ENCODE data around the gene CHMP2A.
"Not testable (repeated sequence)": the region's sequence is repeated elsewhere in the genome, so short reads cannot be mapped to it uniquely, and the experiment has no call there.

Gene CHMP2A

DNA sequence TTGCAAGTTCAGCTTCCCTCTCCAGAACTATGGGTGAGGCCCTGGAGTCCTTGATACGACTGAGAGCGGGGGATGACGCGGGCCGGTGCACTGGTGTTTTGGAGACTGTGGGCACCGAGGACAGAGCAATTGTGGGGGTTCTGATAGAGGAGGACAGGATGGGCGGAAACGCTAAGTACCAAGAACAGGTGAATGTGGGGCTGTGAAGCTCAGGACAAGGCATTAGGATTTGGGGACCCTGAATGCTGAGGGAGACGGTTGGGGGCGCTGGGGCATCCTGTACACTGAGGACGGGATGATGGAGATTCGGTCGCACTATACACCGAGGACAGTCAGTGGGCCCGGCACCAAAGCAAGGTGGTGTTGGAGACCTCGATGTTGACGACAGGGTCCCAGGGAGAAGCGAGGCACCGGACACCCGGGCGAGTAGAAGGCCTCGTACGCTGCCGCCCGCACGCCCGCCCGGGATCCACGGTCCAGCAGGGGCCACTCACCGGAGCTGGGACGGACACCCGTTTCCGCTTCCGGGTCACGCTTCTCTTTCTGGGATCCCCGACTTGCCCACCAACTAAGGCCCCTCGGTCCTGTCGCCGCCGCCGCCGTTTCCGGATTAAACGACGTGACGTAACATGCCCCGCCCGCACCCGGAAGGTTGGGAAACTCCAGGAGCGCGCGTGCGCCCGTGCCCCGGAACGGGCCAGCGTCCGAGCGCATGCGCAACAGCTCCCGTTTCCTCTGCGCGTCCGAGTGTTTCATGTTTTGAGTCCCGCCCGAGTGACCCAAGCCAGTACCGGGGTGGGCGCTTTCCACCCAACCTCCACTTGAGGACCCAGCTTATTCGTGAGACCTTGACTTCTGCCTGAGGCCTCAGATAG, at the start of gene CHMP2A:
Gene CHMP2A (minus strand): TSS at position 612 of the 875 bp plus-strand sequence. CDS start 893 bp downstream, outside the sequence.
- DNase-seq, result peak; percentile 97

DNA sequence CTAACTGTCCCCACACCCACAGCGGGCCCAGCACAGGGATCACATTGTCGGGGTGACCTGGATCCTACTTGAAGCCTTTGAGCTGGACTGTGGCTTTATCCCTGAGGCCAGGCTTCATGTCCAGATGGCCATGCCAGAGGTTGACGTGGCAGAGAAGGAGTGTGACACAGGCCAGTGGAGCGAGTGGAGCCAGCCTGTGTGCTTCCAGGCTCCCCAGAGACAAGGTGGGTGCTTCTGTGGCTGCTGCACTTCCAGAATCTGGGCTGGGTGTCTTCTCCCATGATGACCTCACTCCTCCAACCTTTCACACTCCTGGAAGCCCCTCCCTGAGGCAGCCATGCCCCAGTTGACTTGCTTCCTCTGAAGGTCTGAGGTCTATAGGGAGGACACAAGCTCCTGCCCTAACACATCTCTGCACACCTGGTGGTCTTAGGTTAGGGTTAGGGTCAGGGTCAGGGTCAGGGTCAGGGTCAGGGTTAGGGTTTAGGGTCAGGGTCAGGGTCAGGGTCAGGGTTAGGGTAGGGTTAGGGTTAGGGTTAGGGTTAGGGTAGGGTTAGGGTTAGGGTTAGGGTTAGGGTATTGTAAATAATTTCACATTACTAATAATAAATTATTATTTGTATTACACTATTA, 31.3 kb upstream of the CHMP2A start:
- DNase-seq, result no peak

DNA sequence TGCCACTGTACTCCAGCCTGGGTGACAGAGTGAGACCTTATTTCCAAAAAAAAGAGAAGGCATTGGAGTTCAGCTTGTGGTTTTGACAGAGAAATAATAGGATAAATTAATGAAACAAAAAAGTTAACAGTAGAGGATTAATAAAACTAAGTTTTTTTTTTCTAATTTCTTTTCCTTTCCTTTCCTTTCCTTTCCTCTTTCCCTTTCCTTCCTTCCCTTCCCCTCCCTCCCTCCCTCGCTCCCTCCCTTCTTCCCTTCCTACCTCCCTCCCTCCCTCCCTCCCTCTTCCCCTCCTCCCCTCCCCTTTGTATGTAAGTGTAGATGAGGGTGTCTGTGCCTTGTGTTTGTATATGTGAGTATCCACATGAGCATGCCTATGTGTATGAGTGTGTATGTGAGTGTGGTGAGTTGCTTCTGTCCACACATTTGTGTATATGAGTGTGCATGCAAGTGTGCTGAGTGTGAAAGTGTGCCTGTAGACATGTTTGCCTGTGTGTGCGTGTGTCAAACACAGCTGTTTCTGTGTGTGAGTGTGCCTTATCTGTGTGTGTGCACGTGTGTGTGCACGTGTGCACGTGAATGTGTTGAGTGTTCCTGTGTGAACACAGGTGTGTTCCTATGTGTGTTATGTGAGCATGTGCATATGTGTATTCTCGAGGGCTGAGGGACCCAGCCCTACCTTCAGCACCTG, 30.7 kb upstream of the CHMP2A start:
- no peak for DNase-seq

DNA sequence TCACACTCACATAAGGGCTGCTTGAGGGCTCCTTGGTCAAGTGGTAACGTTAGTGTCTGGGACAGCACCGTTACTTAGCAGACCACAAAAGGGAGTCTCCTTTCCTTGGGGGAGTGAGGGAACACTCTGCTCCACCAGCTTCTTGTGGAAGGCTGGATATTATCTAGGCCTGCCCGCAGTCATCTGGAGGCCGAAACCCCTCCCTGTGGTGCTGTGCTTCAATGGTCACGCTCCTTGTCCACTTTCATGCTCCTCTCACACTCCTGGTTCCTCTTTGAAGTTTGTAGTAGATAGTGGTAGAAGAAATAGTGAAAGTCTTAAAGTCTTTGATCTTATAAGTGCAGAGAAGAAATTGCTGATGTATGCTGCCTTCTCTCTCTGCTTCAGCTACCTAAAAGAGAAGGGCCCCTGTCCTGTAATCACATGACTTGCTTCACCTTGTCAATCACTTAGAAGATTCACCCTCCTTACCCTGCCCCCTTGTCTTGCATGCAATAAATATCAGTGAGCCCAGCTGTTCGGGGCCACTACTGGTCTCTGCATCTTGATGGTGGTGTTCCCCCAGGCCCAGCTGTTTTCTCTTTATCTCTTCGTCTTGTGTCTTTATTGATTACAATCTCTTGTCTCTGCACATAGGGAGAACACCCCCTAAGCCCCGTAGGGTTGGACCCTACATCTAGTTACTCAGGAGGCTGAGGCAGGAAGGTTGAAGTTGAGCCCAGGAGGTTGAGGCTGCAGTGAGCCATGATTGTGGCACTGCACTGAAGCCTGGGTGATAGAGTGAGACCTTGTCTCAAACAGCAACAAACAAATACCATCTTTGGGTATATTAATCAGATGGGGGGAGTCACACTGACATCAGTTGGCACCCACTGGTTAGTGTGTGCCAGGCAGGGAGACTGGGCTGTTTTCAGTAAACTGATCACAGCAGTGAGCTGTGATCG, 29.9 kb upstream of the CHMP2A start:
- DNase-seq, result no peak

DNA sequence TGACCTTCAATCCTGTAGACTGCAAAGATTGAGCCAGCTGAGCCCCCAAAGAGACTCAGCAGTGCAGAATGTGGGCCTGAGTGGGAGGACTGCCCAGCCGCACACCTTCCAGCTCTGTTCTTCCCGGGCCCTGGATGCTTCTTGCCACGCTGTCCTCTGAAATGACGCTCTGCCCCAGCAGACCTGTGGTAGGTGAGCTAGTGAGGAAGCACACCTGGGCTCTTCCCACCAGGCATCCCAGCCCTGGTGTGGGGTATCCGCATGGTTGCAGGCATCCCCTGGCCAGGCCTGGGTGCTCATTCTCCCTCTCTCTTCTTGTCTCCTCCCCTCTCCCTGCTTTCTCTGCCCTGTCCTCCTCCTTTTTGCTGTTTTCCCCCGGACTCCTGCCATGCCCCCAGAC, 28.1 kb upstream of the CHMP2A start:
- DNase-seq, result no peak

DNA sequence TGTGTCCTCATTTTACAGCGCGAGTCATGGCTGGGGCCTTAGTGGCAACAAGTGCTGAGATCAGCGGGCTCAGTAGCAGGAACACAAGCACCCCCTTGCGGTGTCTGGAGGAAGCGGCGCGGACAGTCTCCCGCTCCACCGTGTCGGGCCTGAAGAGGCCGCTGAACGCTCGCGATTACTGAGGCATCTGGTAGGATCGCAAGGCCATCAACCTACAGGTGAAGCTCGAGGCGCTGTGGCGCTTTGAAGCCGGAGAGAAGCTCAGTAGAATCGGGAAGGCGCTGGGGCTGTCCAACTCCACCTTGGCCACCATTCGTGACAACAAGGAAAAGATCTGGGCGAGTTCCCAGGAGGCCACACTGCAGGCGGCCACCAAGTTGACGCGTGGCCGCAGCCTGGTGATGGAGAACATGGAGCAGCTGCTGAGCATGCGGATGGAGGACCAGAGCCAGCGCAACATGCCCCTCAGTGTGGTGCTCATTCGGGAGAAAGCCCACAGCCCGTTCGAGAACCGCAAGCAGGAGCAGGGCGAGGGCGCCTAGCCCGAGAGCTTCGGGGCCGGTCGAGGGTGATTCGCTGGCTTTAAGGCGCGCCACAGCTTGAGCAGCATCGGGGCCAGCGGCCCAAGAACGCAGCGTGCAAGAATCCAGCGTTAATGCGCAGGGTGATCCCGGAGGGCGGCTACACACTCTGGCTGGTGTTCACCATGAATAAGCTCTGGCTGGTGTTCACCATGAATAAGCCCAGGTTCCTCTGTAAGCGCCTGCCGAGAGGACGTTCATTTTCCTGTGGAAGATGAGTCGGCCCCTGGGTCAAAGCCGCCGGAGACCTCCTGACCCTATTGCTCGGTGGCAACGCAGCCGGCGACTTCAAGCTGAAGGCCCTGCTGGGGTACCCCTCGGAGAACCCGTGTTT, 26.6 kb upstream of the CHMP2A start:
- peak; percentile 89 for DNase-seq

DNA sequence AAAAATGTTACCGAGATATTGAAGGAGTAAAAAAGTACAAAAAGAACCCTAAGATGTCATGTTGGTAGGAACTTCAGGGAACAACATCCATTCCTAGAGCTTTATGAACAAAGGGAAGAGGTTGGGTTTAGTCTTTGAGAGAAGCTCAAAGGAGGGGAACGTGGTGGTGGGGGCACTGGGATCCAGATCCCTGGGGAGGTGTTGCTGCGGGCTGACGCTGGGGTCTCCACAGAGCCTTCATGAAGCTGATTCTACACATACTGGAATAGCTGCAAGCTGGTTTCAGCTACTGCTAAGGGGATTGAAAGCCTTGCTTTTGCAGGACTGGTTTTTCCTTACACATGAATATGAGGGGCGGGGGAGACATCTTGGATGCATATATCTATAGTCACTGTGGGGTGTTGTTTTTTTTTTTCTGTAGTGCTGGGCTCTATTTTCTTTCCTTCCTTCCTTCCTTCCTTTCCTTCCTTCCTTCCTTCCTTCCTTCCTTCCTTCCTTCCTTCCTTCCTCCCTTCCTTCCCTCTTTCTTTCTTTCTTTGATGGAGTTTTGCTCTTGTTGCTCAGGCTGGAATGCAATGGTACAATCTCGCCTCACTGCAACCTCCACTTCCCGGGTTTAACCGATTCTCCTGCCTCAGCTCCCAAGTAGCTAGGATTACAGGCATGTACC, 24.7 kb upstream of the CHMP2A start:
- DNase-seq, result no peak

DNA sequence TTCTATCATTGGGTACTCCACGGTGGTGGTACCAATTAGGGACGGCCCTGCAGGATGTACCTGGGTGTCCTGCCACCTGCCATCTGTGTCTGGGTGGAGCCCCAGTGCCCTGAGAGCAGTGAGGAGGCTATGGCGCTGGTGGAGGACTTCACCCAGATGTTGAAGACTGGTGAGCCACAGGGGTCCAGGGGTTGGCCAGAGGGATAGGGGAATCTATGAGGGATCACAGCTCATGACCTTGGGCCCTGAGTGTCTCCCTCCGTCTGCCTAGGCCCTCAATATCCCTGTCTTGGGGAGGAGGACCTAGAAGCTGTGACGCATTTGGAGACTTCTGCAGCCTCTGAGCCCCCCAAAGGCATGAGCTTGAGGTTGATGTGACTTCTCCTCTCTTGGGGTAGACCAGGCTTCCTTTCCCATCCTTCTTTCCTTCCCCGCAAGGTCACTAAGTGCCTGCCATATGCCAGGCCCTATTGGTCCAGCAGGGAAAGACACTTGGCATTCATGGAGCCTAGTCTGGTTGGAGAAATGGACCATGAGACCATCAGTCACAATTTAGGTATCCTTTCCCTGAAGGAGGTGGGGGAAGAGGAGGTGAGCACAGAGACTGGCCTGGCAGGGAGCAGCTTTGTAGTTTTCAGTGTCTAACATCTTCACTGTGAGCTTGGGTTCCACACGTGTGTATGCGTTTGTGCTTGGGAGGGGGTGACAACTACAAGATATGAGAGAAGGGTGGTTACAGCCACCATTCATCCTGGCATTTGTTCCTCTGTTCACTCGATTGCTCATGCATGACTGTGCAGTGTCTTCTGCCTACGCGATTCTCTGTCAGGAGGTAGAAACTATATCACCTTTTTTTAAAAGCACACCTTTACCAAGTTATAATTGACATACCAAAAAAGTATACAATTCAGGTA, 23.4 kb upstream of the CHMP2A start:
- no peak for DNase-seq

DNA sequence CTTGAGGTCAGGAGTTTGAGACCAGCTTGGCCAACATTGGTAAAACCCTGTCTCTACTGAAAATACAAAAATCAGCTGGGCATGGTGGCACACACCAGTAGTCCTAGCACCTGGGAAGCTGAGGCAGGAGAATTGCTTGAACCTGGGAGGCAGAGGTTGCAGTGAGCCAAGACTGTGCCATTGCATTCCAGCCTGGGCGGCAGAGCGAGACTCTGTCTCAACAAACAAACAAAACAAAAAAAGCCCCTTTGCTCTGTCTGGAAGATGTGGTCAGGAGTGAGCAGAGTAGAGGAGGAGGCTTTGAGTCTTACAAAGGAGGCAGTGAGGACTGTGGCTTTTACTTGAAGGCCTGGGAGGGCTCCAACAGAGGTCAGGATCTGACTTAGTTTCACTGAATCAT, 22.7 kb upstream of the CHMP2A start:
- not testable (repeated sequence) for DNase-seq

DNA sequence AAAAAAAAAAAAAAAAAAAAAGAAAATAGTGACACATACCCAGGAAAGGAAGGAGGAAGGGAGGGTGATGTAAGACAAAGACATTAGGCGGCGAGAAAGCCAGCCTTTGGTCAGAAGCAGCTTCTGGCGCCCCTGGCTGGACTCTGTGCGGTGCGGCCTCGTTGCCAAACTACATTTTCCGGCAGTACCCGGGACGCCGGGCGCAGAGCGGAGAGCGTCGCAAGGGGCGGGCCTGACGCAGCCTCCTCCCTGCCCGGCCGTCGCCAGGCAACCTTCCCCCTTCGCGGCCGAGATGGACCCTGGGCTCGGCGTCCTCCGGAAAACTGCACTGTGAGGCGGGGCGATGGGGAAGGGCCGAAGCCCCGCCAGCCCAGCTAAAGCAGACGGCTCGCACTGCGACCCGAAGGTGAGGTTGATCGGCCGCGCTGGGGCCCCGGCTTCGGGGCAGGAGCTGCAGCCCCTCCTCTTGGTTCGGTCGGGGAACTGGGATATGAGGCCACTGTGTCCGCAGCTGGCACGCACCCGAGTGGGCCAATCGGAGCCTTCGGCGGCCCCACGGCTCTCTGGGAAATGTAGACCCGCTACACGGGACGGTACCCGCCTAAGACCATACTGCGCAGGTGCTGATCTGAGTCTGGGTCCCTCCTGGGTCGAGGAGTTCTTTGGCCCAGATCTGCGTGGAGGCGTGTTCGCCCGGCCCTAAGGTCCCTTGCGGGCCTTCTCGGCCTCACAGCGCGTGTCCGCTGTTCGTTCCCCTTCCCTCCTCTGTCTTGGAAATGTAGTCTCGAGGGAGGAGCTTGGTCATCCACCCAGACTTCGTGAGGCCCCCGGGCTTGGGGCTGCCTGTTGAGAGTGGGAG, 20.5 kb upstream of the CHMP2A start:
- peak; percentile 87 for DNase-seq

DNA sequence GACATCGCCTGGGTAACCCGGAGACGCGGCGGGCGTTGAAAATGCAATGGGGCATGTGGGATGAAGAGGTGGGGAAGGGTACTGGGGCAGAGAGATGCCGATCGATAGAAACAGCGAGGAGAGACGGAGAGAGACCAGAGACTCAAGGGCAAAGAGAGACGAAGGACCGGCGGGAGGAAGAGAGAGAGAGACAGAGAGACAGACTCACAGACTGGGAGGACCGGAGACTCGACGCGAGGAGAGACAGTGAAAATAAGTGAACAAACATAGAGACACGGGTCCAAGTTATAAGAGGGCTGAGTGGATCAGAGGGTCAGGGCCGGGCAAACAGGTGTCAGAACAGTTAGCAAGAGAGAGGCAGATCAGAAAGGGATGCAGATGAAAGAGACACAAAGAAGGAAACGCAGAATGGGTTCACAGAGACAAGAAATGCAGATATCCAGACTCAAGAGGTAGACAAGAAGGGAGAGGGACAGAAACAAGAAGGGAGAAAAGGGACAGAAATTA, 18.8 kb upstream of the CHMP2A start:
- no peak for DNase-seq

DNA sequence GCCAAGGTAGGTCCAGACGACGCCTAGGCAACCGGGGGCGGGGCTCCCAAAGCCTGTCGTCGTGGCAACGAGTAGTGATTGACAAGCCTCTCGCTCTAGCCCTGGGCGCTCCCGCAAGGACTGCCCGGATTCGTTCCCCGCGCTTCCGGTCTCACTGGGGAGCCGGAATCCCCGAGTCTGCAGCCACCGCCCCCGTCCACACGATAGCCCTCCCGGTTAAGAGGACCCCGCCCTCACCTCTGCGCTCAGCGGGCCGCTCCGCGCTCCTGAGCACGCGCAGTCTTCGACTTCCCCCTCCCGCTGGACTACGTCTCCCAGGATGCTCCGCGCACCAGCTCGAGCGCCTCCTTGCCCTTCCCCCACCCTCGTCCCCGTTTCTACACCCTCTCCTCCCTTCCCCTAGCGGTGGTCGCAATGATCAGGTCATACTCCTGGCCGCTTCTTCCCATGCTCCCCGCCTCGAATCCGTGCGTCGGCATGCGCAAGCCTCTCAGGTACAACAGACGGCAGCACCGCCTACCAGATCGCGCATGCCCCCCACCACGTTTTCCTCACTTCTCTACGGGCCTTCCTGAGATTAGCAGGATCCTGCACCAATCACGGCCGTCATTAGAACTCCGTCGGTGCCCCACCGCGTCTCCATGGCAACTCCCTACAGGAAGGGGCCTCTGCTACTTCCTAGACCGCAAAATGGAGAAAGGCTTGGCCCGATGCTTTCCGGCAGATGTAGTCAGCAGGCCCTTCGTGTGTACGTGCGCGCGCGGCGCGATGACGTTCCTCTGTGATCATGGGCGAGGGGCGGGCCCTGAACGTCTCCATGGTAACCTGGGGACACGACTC, 18.1 kb upstream of the CHMP2A start, which contains the start of gene MZF1:
Gene MZF1 (minus strand): TSS at position 518 of the 840 bp plus-strand sequence. CDS start 1,946 bp downstream, outside the sequence.
- peak; percentile 100 for DNase-seq

DNA sequence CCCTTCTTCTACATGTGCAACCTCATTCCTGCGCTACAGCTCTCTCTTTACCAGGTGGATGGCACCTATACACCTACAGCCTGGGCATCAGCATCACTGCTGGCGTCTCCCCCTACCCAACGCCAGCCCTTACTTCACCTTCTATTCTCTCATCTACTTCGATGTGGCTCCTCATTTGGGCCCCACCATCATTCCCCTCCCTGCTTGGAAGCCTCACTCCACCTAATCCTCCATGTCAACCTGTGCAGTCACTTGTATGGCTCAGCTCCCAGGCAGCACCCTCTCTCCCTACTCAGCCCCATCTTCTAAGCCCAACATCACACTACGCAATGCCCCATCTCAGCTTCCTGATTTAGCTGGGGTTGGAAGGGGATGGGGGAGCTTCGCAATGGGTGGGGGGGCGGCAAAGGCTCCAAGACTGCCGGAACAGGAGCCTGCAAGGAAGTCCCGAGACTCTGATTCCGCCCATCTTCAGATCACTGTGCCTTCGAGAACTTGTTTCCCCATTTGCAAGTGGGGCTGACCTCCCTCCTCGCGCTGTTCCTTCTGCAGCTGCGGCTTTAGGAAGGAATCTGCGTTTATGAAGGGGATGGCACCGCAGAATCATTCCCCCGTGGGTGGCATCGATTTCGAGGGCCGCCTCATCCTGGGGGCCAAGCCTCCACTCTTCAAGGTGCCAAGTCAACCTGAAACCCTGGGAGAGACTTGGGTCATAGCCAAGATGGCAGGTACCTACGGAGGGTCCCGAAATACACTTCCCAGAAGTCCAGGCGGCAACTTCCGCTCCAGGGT, 17.3 kb upstream of the CHMP2A start:
- DNase-seq, result no peak

DNA sequence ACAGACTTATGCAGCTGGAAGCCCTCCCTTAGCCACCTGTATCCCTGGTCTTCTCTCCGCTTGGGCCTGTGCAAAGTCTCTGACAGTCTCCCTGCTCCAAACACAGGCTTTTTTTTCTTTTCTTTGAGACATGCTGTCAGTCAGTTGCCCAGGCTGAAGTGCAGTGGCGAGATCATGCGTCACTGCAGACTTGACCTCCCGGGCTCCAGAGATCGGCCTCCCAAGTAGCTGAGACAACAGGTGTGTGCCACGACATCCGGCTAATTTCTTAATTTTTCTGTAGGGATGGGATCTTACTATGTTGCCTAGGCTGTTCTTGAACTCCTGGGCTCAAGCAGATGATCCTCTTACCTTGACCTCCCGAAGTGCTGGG, 16.7 kb upstream of the CHMP2A start:
- no peak for DNase-seq

DNA sequence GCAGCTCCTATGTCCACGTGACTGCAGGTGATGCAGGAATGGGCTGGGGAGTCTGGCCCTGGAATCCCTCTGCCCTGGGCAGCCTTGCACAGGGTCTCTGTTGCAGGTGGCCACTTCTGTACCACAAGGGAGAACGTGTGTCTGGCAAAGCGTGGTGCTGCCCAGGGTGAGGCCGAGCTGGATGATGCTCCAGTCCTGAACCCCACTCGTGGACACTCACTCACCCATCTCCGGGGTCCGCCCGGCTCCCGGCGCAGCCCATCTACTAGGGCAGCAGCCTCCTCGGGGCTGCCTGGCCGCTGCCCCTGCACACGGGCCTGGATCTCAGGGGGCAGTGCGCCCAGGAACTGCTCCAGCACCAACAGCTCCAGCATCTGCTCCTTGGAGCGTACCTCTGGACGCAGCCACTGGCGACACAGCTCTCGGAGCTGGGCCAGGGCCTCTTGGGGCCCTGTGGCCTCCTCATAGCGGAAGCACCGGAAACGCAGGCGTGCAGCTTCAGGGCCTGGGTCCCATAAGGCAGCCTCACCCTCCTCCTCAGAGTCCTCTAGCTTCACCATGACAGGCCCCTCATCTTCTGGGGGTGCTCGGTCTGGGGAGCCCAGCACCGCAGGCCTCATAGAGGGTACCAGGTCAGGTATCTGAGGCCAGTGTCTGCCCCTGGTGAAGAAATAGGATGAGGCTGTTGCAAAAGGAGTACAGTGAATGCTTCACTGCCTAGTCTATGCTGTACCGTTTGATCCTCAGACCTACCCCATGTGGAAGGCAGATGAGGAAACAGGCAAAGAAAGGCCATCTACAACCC, 16.1 kb upstream of the CHMP2A start:
- no peak for DNase-seq
